ENCODE results near the gene ATP9B. TPM values are rescaled to one million over a fixed set of nuclear protein-coding genes. Genes with fewer than 3 reads are reported as not detected.

Gene ATP9B
- total RNA-seq, 1 experiment from 2014 or later, result 17.9 TPM

- TF ChIP-seq CTCF (conservative IDR thresholded peaks at IDR 0.05; ENCODE audit: low read depth, low read length) (no peak), EZH2 (IDR thresholded peaks at IDR 0.05; ENCODE audit: borderline replicate concordance, low read depth, low read length, poor library complexity, severe bottlenecking) (no peak)
- peaks cover 39% of the 10 kb centered on the region for H3K4me1 ChIP-seq (ENCODE audit: insufficient read depth, low read length, poor library complexity, severe bottlenecking)
- intact Hi-C loops (cut with micrococcal nuclease; ENCODE audit: unreplicated experiment), result no loop called here
- H3K27me3 ChIP-seq (replicated peaks; ENCODE audit: insufficient read depth, low read depth, low read length, poor library complexity), result no peaks in the 10 kb centered on the region
- no peaks in the 10 kb centered on the region for H3K9me3 ChIP-seq (ENCODE audit: low read depth, low read length, poor library complexity, severe bottlenecking)
- H3K36me3 ChIP-seq (ENCODE audit: insufficient read depth, low read length, poor library complexity, severe bottlenecking), result no peaks in the 10 kb centered on the region
- no peak overlapping the region for H3K27ac ChIP-seq (ENCODE audit: low read depth, low read length, poor library complexity, severe bottlenecking)
- no TSS peak for BruUV-seq (replicated peaks)
- no peak for DNase-seq (ENCODE audit: low spot score)
- ChIA-PET POLR2A (ENCODE audit: low non-redundant PET) (no interaction called here), CTCF (no interaction called here)
- no peak overlapping the region for H3K4me3 ChIP-seq (ENCODE audit: low read depth, low read length, poor library complexity, severe bottlenecking)
These were observed 332.5 kb downstream of the ATP9B start for GRCh38 chr18:79401494-79402208.

- Histone ChIP-seq H3K4me3 (ENCODE audit: low read depth, low read length, poor library complexity, severe bottlenecking) (no peak overlapping the region), H3K4me1 (ENCODE audit: insufficient read depth, low read length, poor library complexity, severe bottlenecking) (peaks cover 39% of the 10 kb centered on the region), H3K27ac (ENCODE audit: low read depth, low read length, poor library complexity, severe bottlenecking) (no peak overlapping the region), H3K9me3 (ENCODE audit: low read depth, low read length, poor library complexity, severe bottlenecking) (no peaks in the 10 kb centered on the region), H3K36me3 (ENCODE audit: insufficient read depth, low read length, poor library complexity, severe bottlenecking) (no peaks in the 10 kb centered on the region), H3K27me3 (replicated peaks; ENCODE audit: insufficient read depth, low read depth, low read length, poor library complexity) (no peaks in the 10 kb centered on the region)
- DNase-seq (ENCODE audit: low spot score), result no peak
- intact Hi-C loops (cut with micrococcal nuclease; ENCODE audit: unreplicated experiment), result no loop called here
- no peak for TF ChIP-seq CTCF (conservative IDR thresholded peaks at IDR 0.05; ENCODE audit: low read depth, low read length)
- no peak for TF ChIP-seq EZH2 (IDR thresholded peaks at IDR 0.05; ENCODE audit: borderline replicate concordance, low read depth, low read length, poor library complexity, severe bottlenecking)
- POLR2A ChIA-PET (ENCODE audit: low non-redundant PET), result no interaction called here
- CTCF ChIA-PET, result no interaction called here
- no TSS peak for BruUV-seq (replicated peaks)
These were observed 333.0 kb downstream of the ATP9B start for GRCh38 chr18:79402209-79402576.

- Histone ChIP-seq H3K36me3 (ENCODE audit: insufficient read depth, low read length, poor library complexity, severe bottlenecking) (no peaks in the 10 kb centered on the region), H3K4me3 (ENCODE audit: low read depth, low read length, poor library complexity, severe bottlenecking) (no peak overlapping the region), H3K9me3 (ENCODE audit: low read depth, low read length, poor library complexity, severe bottlenecking) (no peaks in the 10 kb centered on the region), H3K4me1 (ENCODE audit: insufficient read depth, low read length, poor library complexity, severe bottlenecking) (peaks cover 39% of the 10 kb centered on the region), H3K27me3 (replicated peaks; ENCODE audit: insufficient read depth, low read depth, low read length, poor library complexity) (no peaks in the 10 kb centered on the region), H3K27ac (ENCODE audit: low read depth, low read length, poor library complexity, severe bottlenecking) (no peak overlapping the region)
- BruUV-seq (replicated peaks), result no TSS peak
- intact Hi-C loops (cut with micrococcal nuclease; ENCODE audit: unreplicated experiment), result no loop called here
- peak; percentile 34 for DNase-seq (ENCODE audit: low spot score)
- no peak for TF ChIP-seq CTCF (conservative IDR thresholded peaks at IDR 0.05; ENCODE audit: low read depth, low read length)
- no peak for TF ChIP-seq EZH2 (IDR thresholded peaks at IDR 0.05; ENCODE audit: borderline replicate concordance, low read depth, low read length, poor library complexity, severe bottlenecking)
- CTCF ChIA-PET, result no interaction called here
- POLR2A ChIA-PET (ENCODE audit: low non-redundant PET), result no interaction called here
These were observed 334.0 kb downstream of the ATP9B start for GRCh38 chr18:79402977-79403722.

Measured in A673 (cell line).